ENCODE measurements around the gene KLF13.

Gene KLF13

DNA sequence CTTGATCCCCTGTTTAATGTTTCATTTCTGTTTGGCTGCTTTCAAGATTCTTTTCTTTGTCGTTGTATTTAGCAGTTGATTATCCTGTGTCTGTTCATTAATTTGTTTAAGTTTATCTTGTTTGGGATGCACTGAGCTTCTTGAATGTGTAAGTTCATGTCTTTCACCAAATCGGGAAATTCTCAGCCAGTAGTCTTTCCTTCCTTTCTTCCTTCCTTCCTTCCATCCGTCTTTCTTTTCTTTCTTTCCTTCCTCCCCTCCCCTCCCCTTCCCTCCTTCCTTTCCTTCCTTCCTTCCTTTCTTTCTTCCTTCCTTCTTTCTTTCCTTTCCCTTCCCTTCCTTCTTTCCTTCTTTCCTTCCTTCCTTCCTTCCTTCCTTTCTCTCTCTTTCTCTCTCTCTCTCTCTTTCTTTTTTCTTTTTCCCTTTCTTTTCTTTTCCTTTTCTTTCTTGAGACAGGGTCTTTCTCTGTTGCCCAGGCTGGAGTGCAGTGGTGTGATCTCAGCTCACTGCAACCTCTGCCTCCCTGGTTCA, 35.5 kb upstream of the KLF13 start:
- DNase-seq, result no peak
- H3K36me3 ChIP-seq (ENCODE audit: control insufficient read depth, insufficient read depth, low read length), result no peaks in the 10 kb centered on the region
- no peaks in the 10 kb centered on the region for H3K27me3 ChIP-seq (replicated peaks; ENCODE audit: control insufficient read depth, insufficient read depth, low read length, poor library complexity, severe bottlenecking)
- no peak overlapping the region for H3K27ac ChIP-seq (ENCODE audit: insufficient read depth, low read length, poor library complexity, severe bottlenecking)
- no peaks in the 10 kb centered on the region for H3K9me3 ChIP-seq (ENCODE audit: control insufficient read depth, low read length)
- no peaks in the 10 kb centered on the region for H3K4me1 ChIP-seq (ENCODE audit: control insufficient read depth, insufficient read depth, low read length, poor library complexity, severe bottlenecking)
- H3K4me3 ChIP-seq (ENCODE audit: insufficient read depth, low read depth, low read length, poor library complexity, severe bottlenecking), result no peak overlapping the region

DNA sequence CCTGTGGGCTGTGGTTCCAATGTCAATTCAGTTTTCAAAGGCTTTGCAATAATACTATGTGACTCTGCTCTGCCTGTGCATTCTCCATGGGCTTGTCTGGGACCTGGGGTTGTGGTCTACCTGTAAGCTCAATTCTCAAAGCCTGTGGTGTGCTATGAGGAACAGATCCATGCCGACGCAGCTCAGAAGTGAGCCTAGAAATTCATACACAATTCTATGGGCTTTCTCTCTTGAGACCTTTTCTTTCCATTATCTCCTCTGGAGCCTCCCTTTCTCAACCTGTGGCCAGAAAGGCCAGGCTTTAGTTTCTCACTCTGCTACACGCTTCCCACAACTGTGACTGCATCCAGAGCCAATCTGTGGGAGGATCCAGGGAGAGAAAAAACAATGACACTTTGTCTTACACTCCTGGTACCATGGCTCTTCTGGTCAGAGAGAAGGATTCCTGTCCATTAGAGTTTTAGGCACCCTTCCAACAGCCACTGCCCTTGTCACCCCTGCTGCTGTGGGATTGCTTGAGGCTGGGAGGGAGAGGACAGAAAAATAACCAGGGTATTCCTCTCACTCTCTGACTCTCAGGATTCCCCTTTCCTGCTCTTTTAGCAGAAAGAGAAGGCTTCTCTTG, 34.1 kb upstream of the KLF13 start:
- Histone ChIP-seq H3K27ac (ENCODE audit: insufficient read depth, low read length, poor library complexity, severe bottlenecking) (no peak overlapping the region), H3K9me3 (ENCODE audit: control insufficient read depth, low read length) (no peaks in the 10 kb centered on the region), H3K36me3 (ENCODE audit: control insufficient read depth, insufficient read depth, low read length) (no peaks in the 10 kb centered on the region), H3K4me1 (ENCODE audit: control insufficient read depth, insufficient read depth, low read length, poor library complexity, severe bottlenecking) (no peaks in the 10 kb centered on the region), H3K27me3 (replicated peaks; ENCODE audit: control insufficient read depth, insufficient read depth, low read length, poor library complexity, severe bottlenecking) (no peaks in the 10 kb centered on the region), H3K4me3 (ENCODE audit: insufficient read depth, low read depth, low read length, poor library complexity, severe bottlenecking) (no peak overlapping the region)
- no peak for DNase-seq

DNA sequence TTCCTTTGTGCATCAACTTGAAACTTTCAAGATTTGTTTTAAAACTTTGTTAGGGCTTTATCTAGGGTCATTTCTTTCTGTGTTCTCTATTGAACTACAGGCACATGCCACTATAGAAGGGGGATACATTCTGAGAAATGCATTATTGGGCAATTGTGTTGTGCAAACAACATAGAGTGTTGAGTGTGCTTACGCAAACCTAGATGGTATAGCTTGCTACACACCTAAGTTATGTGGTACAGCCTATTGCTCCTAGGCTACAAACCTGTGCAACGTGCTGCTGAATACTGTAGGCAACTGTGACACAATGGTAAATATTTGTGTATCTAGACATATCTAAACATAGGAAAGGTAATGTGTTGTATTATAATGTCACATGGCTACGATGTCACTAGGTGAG, 33.0 kb upstream of the KLF13 start:
- no peak for DNase-seq
- Histone ChIP-seq H3K36me3 (ENCODE audit: control insufficient read depth, insufficient read depth, low read length) (no peaks in the 10 kb centered on the region), H3K27me3 (replicated peaks; ENCODE audit: control insufficient read depth, insufficient read depth, low read length, poor library complexity, severe bottlenecking) (no peaks in the 10 kb centered on the region), H3K27ac (ENCODE audit: insufficient read depth, low read length, poor library complexity, severe bottlenecking) (no peak overlapping the region), H3K9me3 (ENCODE audit: control insufficient read depth, low read length) (no peaks in the 10 kb centered on the region), H3K4me1 (ENCODE audit: control insufficient read depth, insufficient read depth, low read length, poor library complexity, severe bottlenecking) (no peaks in the 10 kb centered on the region), H3K4me3 (ENCODE audit: insufficient read depth, low read depth, low read length, poor library complexity, severe bottlenecking) (no peak overlapping the region)

- no peak overlapping the region for H3K4me3 ChIP-seq (ENCODE audit: insufficient read depth, low read depth, low read length, poor library complexity, severe bottlenecking)
- no peaks in the 10 kb centered on the region for H3K36me3 ChIP-seq (ENCODE audit: control insufficient read depth, insufficient read depth, low read length)
- no peaks in the 10 kb centered on the region for H3K27me3 ChIP-seq (replicated peaks; ENCODE audit: control insufficient read depth, insufficient read depth, low read length, poor library complexity, severe bottlenecking)
- H3K27ac ChIP-seq (ENCODE audit: insufficient read depth, low read length, poor library complexity, severe bottlenecking), result no peak overlapping the region
- DNase-seq, result no peak
- H3K4me1 ChIP-seq (ENCODE audit: control insufficient read depth, insufficient read depth, low read length, poor library complexity, severe bottlenecking), result no peaks in the 10 kb centered on the region
- H3K9me3 ChIP-seq (ENCODE audit: control insufficient read depth, low read length), result no peaks in the 10 kb centered on the region
Observed at GRCh38 chr15:31294067-31294466, 32.6 kb upstream of the KLF13 start.

- Histone ChIP-seq H3K36me3 (ENCODE audit: control insufficient read depth, insufficient read depth, low read length) (no peaks in the 10 kb centered on the region), H3K27ac (ENCODE audit: insufficient read depth, low read length, poor library complexity, severe bottlenecking) (no peak overlapping the region)
Observed at GRCh38 chr15:31295658-31296057, 31.0 kb upstream of the KLF13 start.

DNA sequence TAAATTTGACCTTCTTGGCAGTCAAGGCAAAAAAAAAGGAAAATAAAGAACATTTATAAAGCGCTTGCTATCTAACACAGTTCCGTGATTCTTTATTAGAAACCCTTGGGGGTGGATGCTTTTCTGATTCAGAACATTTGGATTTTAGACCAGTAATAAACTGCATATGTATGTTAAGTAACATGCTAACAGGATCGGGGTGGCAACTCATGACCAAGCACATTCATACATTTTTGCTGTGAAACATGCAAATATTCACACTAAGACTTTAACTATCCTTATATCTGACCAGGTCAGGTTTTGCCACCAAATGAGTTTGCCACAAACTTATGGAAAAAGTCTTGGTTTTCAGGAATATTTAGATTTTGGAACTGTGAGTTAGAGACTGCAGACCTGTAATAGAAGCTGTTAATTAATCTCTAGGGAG, 30.4 kb upstream of the KLF13 start:
- H3K27me3 ChIP-seq (replicated peaks; ENCODE audit: control insufficient read depth, insufficient read depth, low read length, poor library complexity, severe bottlenecking), result no peaks in the 10 kb centered on the region

More at GRCh38 chr15:31295658-31296057, 31.0 kb upstream of the KLF13 start:
- no peaks in the 10 kb centered on the region for H3K27me3 ChIP-seq (replicated peaks; ENCODE audit: control insufficient read depth, insufficient read depth, low read length, poor library complexity, severe bottlenecking)
- DNase-seq, result no peak
- no peaks in the 10 kb centered on the region for H3K9me3 ChIP-seq (ENCODE audit: control insufficient read depth, low read length)
- no peak overlapping the region for H3K4me3 ChIP-seq (ENCODE audit: insufficient read depth, low read depth, low read length, poor library complexity, severe bottlenecking)
- no peaks in the 10 kb centered on the region for H3K4me1 ChIP-seq (ENCODE audit: control insufficient read depth, insufficient read depth, low read length, poor library complexity, severe bottlenecking)

DNA sequence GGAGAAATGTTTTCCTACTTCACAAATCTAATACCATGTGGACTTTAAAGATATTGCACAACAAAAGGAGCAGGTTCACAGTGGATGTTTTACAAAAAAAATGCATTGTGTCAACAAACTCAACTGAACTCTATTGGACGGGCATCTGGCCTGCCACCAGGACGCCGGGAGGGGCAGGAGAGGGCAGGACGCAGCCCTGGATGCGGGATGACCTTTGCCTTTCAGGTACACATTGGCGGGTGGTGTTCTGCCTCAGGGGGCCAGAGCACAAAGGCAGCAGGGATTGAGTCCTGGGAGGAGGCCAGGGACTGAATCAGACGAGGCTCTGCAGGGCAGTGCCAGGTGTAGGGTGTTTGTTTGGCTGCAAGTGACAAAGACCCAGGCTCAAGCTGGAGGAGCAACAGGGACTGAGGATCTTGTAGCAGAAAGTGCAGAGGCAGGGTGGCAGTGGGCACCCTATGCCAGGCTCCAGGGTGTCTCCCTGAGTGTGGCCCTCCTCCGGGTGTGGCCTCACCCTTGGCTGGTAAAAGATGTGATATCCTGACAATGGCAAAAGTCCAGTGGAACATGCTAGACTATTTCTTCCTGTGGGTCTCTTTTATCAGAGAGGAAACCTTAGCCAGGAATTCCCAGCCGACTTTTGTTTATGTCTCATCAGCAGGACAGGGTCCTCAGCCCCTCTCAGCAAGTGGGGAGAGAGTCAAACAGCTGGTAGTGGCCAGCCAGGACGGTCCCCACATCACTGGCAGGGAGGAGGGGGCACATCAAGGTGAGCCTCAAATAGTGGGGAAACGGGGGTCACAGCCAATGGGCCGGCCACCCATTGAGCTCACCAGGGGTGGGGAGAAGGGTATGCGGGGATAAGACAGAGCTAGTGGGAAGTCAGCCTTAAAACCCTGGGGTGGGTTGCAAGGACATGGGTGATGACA, 29.7 kb upstream of the KLF13 start:
- no peaks in the 10 kb centered on the region for H3K36me3 ChIP-seq (ENCODE audit: control insufficient read depth, insufficient read depth, low read length)
- no peaks in the 10 kb centered on the region for H3K4me1 ChIP-seq (ENCODE audit: control insufficient read depth, insufficient read depth, low read length, poor library complexity, severe bottlenecking)

More for the DNA sequence above, 30.4 kb upstream of the KLF13 start:
- Histone ChIP-seq H3K27ac (ENCODE audit: insufficient read depth, low read length, poor library complexity, severe bottlenecking) (no peak overlapping the region), H3K36me3 (ENCODE audit: control insufficient read depth, insufficient read depth, low read length) (no peaks in the 10 kb centered on the region), H3K9me3 (ENCODE audit: control insufficient read depth, low read length) (no peaks in the 10 kb centered on the region), H3K4me3 (ENCODE audit: insufficient read depth, low read depth, low read length, poor library complexity, severe bottlenecking) (no peak overlapping the region), H3K4me1 (ENCODE audit: control insufficient read depth, insufficient read depth, low read length, poor library complexity, severe bottlenecking) (no peaks in the 10 kb centered on the region)
- DNase-seq, result no peak

GRCh38 chr15:31297575-31298456, 28.8 kb upstream of the KLF13 start:
- Histone ChIP-seq H3K36me3 (ENCODE audit: control insufficient read depth, insufficient read depth, low read length) (no peaks in the 10 kb centered on the region), H3K27me3 (replicated peaks; ENCODE audit: control insufficient read depth, insufficient read depth, low read length, poor library complexity, severe bottlenecking) (no peaks in the 10 kb centered on the region), H3K4me3 (ENCODE audit: insufficient read depth, low read depth, low read length, poor library complexity, severe bottlenecking) (no peak overlapping the region), H3K4me1 (ENCODE audit: control insufficient read depth, insufficient read depth, low read length, poor library complexity, severe bottlenecking) (peaks cover 3% of the 10 kb centered on the region), H3K27ac (ENCODE audit: insufficient read depth, low read length, poor library complexity, severe bottlenecking) (no peak overlapping the region), H3K9me3 (ENCODE audit: control insufficient read depth, low read length) (no peaks in the 10 kb centered on the region)
- DNase-seq, result no peak

More for the DNA sequence above, 29.7 kb upstream of the KLF13 start:
- H3K27ac ChIP-seq (ENCODE audit: insufficient read depth, low read length, poor library complexity, severe bottlenecking), result no peak overlapping the region
- no peak overlapping the region for H3K4me3 ChIP-seq (ENCODE audit: insufficient read depth, low read depth, low read length, poor library complexity, severe bottlenecking)
- DNase-seq, result no peak
- no peaks in the 10 kb centered on the region for H3K9me3 ChIP-seq (ENCODE audit: control insufficient read depth, low read length)
- no peaks in the 10 kb centered on the region for H3K27me3 ChIP-seq (replicated peaks; ENCODE audit: control insufficient read depth, insufficient read depth, low read length, poor library complexity, severe bottlenecking)

DNA sequence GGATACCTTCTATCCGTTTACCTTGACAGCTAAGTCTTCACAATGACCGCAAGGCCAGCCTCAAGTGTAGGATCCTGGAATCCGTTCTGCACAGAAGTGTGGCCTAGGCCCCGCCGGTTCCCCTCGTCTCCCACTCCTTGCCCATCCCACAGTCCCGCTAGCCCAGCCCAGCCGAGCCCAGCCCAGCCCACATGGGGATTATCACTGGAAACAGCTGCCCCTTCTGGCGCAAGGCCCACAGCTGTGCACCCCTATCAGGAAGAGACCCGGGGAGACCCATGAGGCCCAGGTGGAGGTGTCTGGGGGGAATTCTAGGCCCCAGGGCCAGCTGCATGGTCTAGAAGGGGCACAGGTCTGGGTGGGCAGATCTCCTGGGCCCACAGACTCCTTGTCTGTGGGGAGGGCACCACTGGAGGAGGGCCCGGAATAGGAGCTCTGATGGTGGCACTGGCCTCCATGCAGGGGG, 27.9 kb upstream of the KLF13 start:
- Histone ChIP-seq H3K4me1 (ENCODE audit: control insufficient read depth, insufficient read depth, low read length, poor library complexity, severe bottlenecking) (peaks cover 12% of the 10 kb centered on the region), H3K36me3 (ENCODE audit: control insufficient read depth, insufficient read depth, low read length) (no peaks in the 10 kb centered on the region), H3K4me3 (ENCODE audit: insufficient read depth, low read depth, low read length, poor library complexity, severe bottlenecking) (no peak overlapping the region), H3K27ac (ENCODE audit: insufficient read depth, low read length, poor library complexity, severe bottlenecking) (no peak overlapping the region), H3K27me3 (replicated peaks; ENCODE audit: control insufficient read depth, insufficient read depth, low read length, poor library complexity, severe bottlenecking) (no peaks in the 10 kb centered on the region), H3K9me3 (ENCODE audit: control insufficient read depth, low read length) (no peaks in the 10 kb centered on the region)
- no peak for DNase-seq
